Activated CD4-positive, alpha-beta T cell treated with anti-CD3 and anti-CD28 coated beads, Interleukin-2, amount 10 ng/mL, durations not matched to agents 7 days and 5 days (primary cell): ENCODE data around the gene HELZ2. TPM values are rescaled to one million over a fixed set of nuclear protein-coding genes. Genes with fewer than 3 reads are reported as not detected.
"Not testable (repeated sequence)": the region's sequence is repeated elsewhere in the genome, so short reads cannot be mapped to it uniquely, and the experiment has no call there.

ENCODE experiments used
- CTCF ChIA-PET: fragments of 350-600 bp; sonication (Branson Sonifier 250); formaldehyde crosslinking; loops from one replicate; lab custom pipeline; 2021; ENCODE audit warnings: antibody characterized with exemption; lab: Charles Lee
- POLR2A ChIA-PET: fragments of 350-600 bp; sonication (Branson Sonifier 250); formaldehyde crosslinking; loops from one replicate; lab custom pipeline; 2021; ENCODE audit warnings: antibody characterized with exemption; lab: Charles Lee
- DNase-seq: peaks from one replicate; pipeline ENCODE4 v3.0.0-alpha.2; 2020
- H3K27ac Mint-ChIP-seq: one replicate; pipeline ENCODE4 v1.8.0; 2021; ENCODE audit warnings: mild to moderate bottlenecking, moderate library complexity, mixed read lengths
- H3K27me3 Mint-ChIP-seq: one replicate; pipeline ENCODE4 v1.8.0; 2021; ENCODE audit warnings: mixed read lengths
- H3K36me3 Mint-ChIP-seq: one replicate; pipeline ENCODE4 v1.8.0; 2021; ENCODE audit warnings: low read depth, mixed read lengths
- H3K4me1 Mint-ChIP-seq: one replicate; pipeline ENCODE4 v1.8.0; 2021; ENCODE audit warnings: mixed read lengths
- H3K4me3 Mint-ChIP-seq: one replicate; pipeline ENCODE4 v1.8.0; 2021; ENCODE audit warnings: mild to moderate bottlenecking, moderate library complexity, mixed read lengths
- H3K9me3 Mint-ChIP-seq: one replicate; pipeline ENCODE4 v1.8.0; 2021; ENCODE audit warnings: mixed read lengths
- total RNA-seq, 2 experiments: library from RNA; stranded (reverse); gene quantifications; one replicate each; pipeline ENCODE4 v1.2.3, GENCODE V29; 2021

Gene HELZ2
- 100 to 1,000 TPM in 1 of 2 experiments, 10 to 100 TPM in 1; 95.5 to 107 TPM for total RNA-seq

DNA sequence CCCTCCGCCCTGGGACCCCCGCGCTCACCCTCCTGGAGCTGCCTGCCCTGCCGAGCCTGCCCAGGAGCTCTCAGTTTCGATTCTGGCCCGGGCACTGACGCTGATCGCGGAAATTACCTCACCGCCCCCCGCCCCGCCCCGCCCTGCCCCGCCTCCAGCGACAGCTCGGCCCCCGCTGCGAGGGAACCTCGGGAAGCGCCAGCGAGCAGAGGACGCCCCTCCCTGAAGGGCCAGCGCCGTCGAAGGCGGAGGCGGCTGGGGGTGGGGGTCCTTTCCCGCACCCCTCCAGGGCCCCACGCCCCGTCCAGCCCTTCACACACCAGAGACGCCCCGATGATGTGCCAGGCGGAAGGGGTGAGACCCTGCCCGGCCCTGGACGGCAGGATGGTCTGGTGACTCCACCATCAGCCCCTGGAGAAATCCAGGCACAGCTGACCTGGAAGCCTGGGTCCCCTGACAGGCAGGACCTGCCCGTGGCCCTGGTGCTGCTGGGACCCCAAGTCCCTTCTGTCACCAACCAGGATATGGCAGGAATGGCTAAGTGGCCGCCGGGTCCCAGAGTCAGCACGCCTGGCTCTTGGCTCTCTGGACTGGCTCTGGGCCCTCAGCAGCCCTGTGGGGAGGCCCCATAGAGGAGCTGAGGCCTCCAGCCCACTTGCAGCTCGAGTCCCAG lies at the start of gene HELZ2:
Gene HELZ2 (minus strand): TSS at position 84 of the 673 bp plus-strand sequence. CDS start 1,854 bp downstream, outside the sequence.
- H3K4me1 Mint-ChIP-seq = peaks cover 5% of the 10 kb centered on the region
- peak within 1 kb of the TSS; percentile 79 for H3K4me3 Mint-ChIP-seq
- peak; percentile 77 for DNase-seq
- ChIA-PET POLR2A (interaction anchor here (1.0 kb wide), 1 partner anchor 65 kb away, joined by 4 read pairs; no protein-coding TSS in a partner anchor), CTCF (interaction anchor here (0.8 to 2.3 kb wide), 7 partner anchors 9 to 406 kb away, joined by 3 to 8 read pairs (median 4); partner anchors contain the start of genes PRPF6 and PTK6)
- peak within 1 kb of the TSS; percentile 90 for H3K27ac Mint-ChIP-seq
- H3K36me3 Mint-ChIP-seq = peaks cover under 1% of the 10 kb centered on the region
- peaks cover 17% of the 10 kb centered on the region for H3K27me3 Mint-ChIP-seq
- no peaks in the 10 kb centered on the region for H3K9me3 Mint-ChIP-seq

GRCh38 chr20:63622732-63623131 lies 48.7 kb upstream of the HELZ2 start:
- CTCF ChIA-PET = no interaction called here

GRCh38 chr20:63622096-63622495 lies 48.1 kb upstream of the HELZ2 start:
- Mint-ChIP-seq H3K9me3 (no peaks in the 10 kb centered on the region), H3K4me1 (peaks cover 28% of the 10 kb centered on the region), H3K4me3 (no peak overlapping the region), H3K36me3 (peaks cover 33% of the 10 kb centered on the region), H3K27me3 (no peaks in the 10 kb centered on the region), H3K27ac (no peak overlapping the region)
- ChIA-PET CTCF (no interaction called here), POLR2A (interaction anchor here (0.8 kb wide), 1 partner anchor 11 kb away, joined by 3 read pairs; no protein-coding TSS in a partner anchor)
- no peak for DNase-seq

More at GRCh38 chr20:63622732-63623131, 48.7 kb upstream of the HELZ2 start:
- no peaks in the 10 kb centered on the region for H3K27me3 Mint-ChIP-seq
- peaks cover 30% of the 10 kb centered on the region for H3K36me3 Mint-ChIP-seq
- POLR2A ChIA-PET = no interaction called here
- H3K4me3 Mint-ChIP-seq = no peak overlapping the region
- no peak overlapping the region for H3K27ac Mint-ChIP-seq
- no peaks in the 10 kb centered on the region for H3K9me3 Mint-ChIP-seq
- peaks cover 28% of the 10 kb centered on the region for H3K4me1 Mint-ChIP-seq
- no peak for DNase-seq

GRCh38 chr20:63620991-63621390 lies 47.0 kb upstream of the HELZ2 start:
- CTCF ChIA-PET = no interaction called here
- no peak for DNase-seq
- Mint-ChIP-seq H3K9me3 (no peaks in the 10 kb centered on the region), H3K4me1 (peaks cover 28% of the 10 kb centered on the region), H3K36me3 (peaks cover 43% of the 10 kb centered on the region), H3K27ac (no peak overlapping the region), H3K4me3 (no peak overlapping the region), H3K27me3 (no peaks in the 10 kb centered on the region)
- POLR2A ChIA-PET = no interaction called here

DNA sequence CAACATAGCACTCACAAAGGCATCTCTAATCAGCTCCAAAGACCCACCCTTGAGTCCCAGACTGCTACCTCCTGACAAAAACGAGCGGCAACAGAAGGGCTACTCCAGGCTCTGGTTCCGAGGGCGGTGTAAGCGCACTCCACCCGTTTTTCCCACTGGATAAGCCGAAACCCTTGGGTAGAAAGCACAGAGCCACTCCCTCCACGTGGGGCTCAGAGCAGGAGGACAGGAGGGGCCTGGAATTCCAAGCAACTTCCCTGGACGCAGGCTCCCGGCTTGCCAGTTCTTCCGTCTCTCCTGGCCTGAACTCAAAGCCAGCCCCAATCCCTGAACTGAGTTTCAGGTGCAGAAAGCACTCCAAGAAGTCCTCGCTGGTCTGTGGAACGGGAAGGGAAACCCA lies 45.5 kb upstream of the HELZ2 start:
- Mint-ChIP-seq H3K4me1 (peaks cover 16% of the 10 kb centered on the region), H3K9me3 (peaks cover 2% of the 10 kb centered on the region), H3K27me3 (no peaks in the 10 kb centered on the region), H3K36me3 (peaks cover 50% of the 10 kb centered on the region), H3K4me3 (no peak overlapping the region), H3K27ac (no peak overlapping the region)
- no peak for DNase-seq
- ChIA-PET CTCF (no interaction called here), POLR2A (no interaction called here)

- Mint-ChIP-seq H3K27me3 (no peaks in the 10 kb centered on the region), H3K4me1 (peaks cover 14% of the 10 kb centered on the region), H3K9me3 (peaks cover 2% of the 10 kb centered on the region), H3K36me3 (peaks cover 52% of the 10 kb centered on the region), H3K27ac (no peak overlapping the region), H3K4me3 (no peak overlapping the region)
- DNase-seq = no peak
- POLR2A ChIA-PET = no interaction called here
- CTCF ChIA-PET = interaction anchor here (0.6 to 1.3 kb wide), 2 partner anchors 22 to 306 kb away, joined by 3 read pairs; no protein-coding TSS in a partner anchor
These were observed 45.0 kb upstream of the HELZ2 start for GRCh38 chr20:63619086-63619485.

- H3K4me3 Mint-ChIP-seq = no peak overlapping the region
- ChIA-PET POLR2A (no interaction called here), CTCF (interaction anchor here (0.6 to 1.3 kb wide), 3 partner anchors 23 to 307 kb away, joined by 3 read pairs; no protein-coding TSS in a partner anchor)
- peaks cover 56% of the 10 kb centered on the region for H3K36me3 Mint-ChIP-seq
- H3K9me3 Mint-ChIP-seq = peaks cover 2% of the 10 kb centered on the region
- no peaks in the 10 kb centered on the region for H3K27me3 Mint-ChIP-seq
- H3K27ac Mint-ChIP-seq = no peak overlapping the region
- peaks cover 14% of the 10 kb centered on the region for H3K4me1 Mint-ChIP-seq
- no peak for DNase-seq
These were observed 44.4 kb upstream of the HELZ2 start for GRCh38 chr20:63618291-63618980.

DNA sequence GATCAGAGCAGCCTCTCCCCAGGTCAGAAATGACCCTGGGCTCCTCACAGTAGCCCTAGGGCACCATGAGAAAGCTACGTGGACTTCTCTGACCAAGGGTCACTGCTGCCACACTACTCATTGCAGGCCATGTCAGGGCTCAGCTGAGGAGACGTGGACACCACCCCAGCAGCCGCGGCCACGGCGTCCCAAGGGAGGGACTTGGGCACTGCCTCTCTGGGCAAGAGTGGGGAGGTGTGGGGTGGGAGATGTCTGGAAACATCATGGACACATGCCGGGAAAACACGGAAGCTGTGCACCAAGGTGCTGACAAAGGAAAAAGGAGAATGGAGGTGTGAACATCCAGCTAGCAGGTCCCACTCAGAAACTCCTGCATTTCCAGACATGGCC lies 43.8 kb upstream of the HELZ2 start:
- H3K27ac Mint-ChIP-seq = no peak overlapping the region
- H3K4me3 Mint-ChIP-seq = no peak overlapping the region
- peaks cover 60% of the 10 kb centered on the region for H3K36me3 Mint-ChIP-seq
- POLR2A ChIA-PET = no interaction called here
- peaks cover 2% of the 10 kb centered on the region for H3K9me3 Mint-ChIP-seq
- H3K4me1 Mint-ChIP-seq = peaks cover 15% of the 10 kb centered on the region
- no peaks in the 10 kb centered on the region for H3K27me3 Mint-ChIP-seq
- DNase-seq = no peak
- CTCF ChIA-PET = interaction anchor here (0.6 to 1.3 kb wide), 5 partner anchors 14 to 300 kb away, joined by 3 read pairs; no protein-coding TSS in a partner anchor

DNA sequence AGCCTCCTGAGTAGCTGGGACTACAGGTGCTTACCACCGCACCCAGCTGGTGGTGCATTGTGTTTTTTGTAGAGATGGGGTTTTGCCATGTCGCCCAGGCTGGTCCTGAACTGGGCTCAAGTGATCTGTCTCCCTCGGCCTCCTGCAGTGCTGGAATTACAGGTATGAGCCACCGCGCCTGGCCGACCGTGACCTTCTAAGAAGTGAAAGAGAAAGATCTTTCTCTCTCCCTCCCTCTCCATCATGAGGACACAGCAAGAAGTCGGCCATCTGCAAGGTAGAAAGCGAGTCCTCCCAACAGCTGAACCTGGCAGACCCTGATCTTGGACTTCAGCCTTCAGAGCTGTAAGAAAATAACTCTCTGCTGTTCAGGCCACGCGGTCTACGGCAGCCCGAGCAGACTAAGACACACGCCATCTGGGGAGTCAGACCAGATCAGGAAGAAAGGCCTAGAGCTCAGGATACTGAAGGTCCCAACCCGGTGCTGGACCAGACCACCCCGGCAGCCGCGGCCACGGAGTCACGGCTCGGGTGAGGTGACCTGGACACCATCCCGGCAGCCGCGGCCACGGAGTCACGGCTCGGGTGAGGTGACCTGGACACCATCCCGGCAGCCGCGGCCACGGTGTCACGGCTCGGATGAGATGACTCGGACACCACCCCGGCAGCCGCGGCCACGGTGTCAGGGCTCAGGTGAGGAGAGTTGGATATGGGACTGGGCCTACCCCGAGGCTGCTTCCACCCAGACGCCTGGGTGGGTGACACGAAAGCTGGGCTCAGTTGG lies 43.2 kb upstream of the HELZ2 start:
- CTCF ChIA-PET = interaction anchor here (0.6 to 1.0 kb wide), 3 partner anchors 13 to 301 kb away, joined by 3 read pairs; no protein-coding TSS in a partner anchor
- Mint-ChIP-seq H3K4me3 (no peak overlapping the region), H3K4me1 (peaks cover 10% of the 10 kb centered on the region), H3K36me3 (peaks cover 56% of the 10 kb centered on the region), H3K27ac (no peak overlapping the region), H3K9me3 (peaks cover 2% of the 10 kb centered on the region), H3K27me3 (no peaks in the 10 kb centered on the region)
- POLR2A ChIA-PET = interaction anchor here (0.7 kb wide), 1 partner anchor 255 kb away, joined by 3 read pairs; no protein-coding TSS in a partner anchor
- no peak for DNase-seq

DNA sequence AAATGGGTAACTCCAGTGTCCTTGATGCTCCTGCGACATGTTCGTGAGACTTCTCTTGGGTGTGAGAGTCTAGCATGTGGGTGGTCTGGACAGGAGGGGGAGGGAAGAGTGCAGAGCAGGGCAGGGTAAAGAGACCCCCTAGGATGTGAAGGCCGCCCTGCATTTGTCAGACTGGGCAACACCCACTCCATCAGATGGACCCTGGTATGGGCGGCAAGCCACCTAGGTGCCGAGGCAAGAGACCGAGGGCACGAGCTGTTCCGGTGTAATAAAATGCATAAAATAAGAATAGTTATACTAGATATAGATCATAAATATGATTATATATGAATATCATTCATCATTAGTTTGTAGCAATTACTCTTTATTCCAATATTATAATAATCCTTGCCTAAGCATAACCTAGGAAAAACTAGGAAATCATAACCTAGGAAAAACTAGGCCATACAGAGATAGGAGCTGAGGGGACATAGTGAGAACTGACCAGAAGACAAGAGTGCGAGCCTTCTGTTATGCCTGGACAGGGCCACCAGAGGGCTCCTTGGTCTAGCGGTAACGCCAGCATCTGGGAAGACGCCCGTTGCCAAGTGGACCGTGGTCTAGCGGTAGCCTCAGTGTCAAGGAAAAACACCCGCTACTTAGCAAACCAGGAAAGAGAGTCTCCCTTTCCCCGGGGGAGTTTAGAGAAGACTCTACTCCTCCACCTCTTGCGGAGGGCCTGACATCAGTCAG lies 40.0 kb upstream of the HELZ2 start:
- POLR2A ChIA-PET, H3K9me3 Mint-ChIP-seq, CTCF ChIA-PET, H3K4me3 Mint-ChIP-seq, H3K27me3 Mint-ChIP-seq, H3K27ac Mint-ChIP-seq, DNase-seq, H3K4me1 Mint-ChIP-seq: not testable (repeated sequence)
- peaks cover 55% of the 10 kb centered on the region for H3K36me3 Mint-ChIP-seq

- Mint-ChIP-seq H3K27me3 (no peaks in the 10 kb centered on the region), H3K27ac (no peak overlapping the region), H3K9me3 (peaks cover 2% of the 10 kb centered on the region), H3K36me3 (peaks cover 47% of the 10 kb centered on the region), H3K4me3 (no peak overlapping the region), H3K4me1 (peaks cover 2% of the 10 kb centered on the region)
- POLR2A ChIA-PET = no interaction called here
- no peak for DNase-seq
- CTCF ChIA-PET = interaction anchor here (1.2 to 1.5 kb wide), 2 partner anchors 71 to 75 kb away, joined by 3 to 4 read pairs; no protein-coding TSS in a partner anchor
These were observed 38.4 kb upstream of the HELZ2 start for GRCh38 chr20:63612276-63612931.
